Right renal pelvis (tissue), 4 donors: ENCODE results near the gene DHRSX. TPM values are rescaled to one million over a fixed set of nuclear protein-coding genes. Genes with fewer than 3 reads are reported as not detected.
"Not testable (repeated sequence)": the region's sequence is repeated elsewhere in the genome, so short reads cannot be mapped to it uniquely, and the experiment has no call there.

ENCODE experiments used
- DNase-seq, 4 donors: peaks; one replicate each; pipeline ENCODE4 v3.0.0-alpha.2; 2013; ENCODE audit warnings: low read depth in 4 of 4, low spot score in 3 of 4, missing footprints in 1 of 4
- polyA plus RNA-seq, 4 donors: library from polyadenylated mRNA; unstranded; fragments of 120-200 nt; gene quantifications; one replicate each; pipeline ENCODE4 v1.2.1, GENCODE V29; 2013; ENCODE audit not compliant: insufficient read length in 4 of 4

DHRSX gene
- polyA plus RNA-seq, 4 donors: 27.9 to 32.7 (median 30.1) TPM

- DNase-seq: not testable (repeated sequence)
Observed at GRCh38 chrX:2460821-2461710, 39.7 kb downstream of the DHRSX start.

GRCh38 chrX:2460048-2460447 is 40.7 kb downstream of the DHRSX start:
- not testable (repeated sequence) for DNase-seq

DNA sequence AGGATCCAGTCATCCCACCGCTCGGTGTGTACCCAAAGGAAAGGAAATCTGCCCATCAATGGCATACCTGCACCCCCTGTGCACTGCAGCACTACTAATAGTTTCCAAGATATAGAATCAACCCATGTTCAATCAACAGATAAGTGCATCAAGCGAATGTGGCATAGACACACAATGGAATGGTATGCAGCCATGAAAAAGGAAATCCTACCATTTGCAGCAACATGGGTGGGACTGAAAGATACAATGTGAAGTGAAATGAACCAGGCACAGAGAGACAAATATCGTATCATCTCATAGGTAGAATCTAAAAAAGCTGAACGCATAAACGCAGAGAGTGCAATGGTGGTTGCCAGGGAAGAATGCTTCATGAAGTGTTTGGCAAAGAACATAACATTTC is 42.5 kb downstream of the DHRSX start:
- DNase-seq: no peak

DNA sequence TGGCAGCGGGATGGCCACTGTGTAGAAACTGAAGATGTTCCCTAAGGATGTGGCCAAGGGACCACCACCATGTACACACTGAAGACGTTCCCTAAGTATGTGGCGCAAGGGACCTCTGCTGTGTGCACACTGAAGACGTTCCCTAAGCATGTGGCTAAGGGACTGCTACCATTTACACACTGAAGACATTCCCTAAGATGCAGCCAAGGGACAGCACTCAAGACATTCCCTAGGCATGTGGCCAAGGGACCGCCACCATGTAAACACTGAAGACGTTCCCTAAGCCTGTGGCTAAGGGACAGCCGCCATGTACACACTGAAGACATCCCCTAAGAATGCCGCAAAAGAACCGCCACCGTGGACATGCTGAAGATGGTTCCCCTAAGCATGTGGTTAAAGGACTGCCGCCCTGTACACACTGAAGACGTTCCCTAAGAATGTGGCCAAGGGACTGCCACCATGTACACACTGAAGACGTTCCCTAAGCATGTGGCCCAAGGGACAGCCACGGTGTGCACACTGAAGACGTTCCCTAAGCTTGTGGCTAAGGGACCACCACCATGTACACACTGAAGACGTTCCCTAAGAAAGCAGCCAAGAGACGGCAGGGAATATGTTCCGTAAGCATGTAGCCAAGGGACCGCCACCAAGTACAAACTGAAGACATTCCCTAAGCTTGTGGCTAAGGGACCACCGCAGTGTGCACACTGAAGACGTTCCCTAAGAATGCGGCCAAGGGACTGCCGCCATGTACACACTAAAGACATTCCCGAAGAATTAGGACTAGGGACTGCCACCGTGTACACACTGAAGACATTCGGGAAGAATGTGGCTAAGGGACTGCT is 43.3 kb downstream of the DHRSX start:
- DNase-seq: no peak

- not testable (repeated sequence) for DNase-seq
Observed at GRCh38 chrX:2456091-2456490, 44.7 kb downstream of the DHRSX start.

- DNase-seq: not testable (repeated sequence)
Observed at GRCh38 chrX:2454620-2455019, 46.2 kb downstream of the DHRSX start.

DNA sequence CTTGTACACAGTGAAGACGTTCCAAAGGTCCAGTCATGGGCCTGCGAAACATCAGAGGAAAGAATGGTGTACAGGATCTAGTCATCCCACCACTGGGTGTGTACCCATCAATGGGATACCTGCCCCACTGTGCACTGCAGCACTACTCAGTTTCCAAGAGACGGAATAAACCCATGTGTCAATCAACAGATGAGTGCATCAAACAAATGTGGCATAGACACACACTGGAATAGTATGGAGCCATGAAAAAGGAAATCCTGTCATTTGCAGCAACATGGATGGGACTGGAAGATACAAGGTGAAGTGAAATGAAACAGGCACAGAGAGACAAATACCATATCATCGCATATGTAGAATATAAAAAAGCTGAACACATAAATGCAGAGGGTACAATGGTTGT is 48.0 kb downstream of the DHRSX start:
- DNase-seq: no peak

DNA sequence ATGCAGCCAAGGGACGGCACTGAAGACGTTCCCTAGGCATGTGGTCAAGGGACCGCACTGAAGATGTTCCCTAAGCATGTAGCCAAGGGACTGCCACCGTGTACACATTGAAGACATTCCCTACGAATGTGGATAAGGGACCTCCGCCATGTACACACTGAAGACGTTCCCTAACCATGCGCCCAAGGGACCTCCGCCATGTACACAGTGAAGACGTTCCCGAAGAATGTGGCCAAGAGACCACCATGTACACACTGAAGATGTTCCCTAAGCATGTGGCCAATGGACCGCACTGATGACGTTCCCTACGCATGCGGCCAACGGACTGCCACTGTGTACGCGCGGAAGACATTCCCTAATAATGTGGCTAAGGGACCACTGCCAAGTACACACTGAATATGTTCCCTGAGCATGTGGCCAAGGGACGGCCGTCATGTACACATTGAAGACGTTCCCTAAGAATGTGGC is 48.4 kb downstream of the DHRSX start:
- no peak for DNase-seq

- DNase-seq: no peak
Observed at GRCh38 chrX:2451501-2452316, 49.1 kb downstream of the DHRSX start.

GRCh38 chrX:2450681-2451080 is 50.1 kb downstream of the DHRSX start:
- DNase-seq: no peak

- no peak for DNase-seq
Observed at GRCh38 chrX:2449135-2449886, 51.5 kb downstream of the DHRSX start.

GRCh38 chrX:2447484-2447883 is 53.3 kb downstream of the DHRSX start:
- DNase-seq: no peak

DNA sequence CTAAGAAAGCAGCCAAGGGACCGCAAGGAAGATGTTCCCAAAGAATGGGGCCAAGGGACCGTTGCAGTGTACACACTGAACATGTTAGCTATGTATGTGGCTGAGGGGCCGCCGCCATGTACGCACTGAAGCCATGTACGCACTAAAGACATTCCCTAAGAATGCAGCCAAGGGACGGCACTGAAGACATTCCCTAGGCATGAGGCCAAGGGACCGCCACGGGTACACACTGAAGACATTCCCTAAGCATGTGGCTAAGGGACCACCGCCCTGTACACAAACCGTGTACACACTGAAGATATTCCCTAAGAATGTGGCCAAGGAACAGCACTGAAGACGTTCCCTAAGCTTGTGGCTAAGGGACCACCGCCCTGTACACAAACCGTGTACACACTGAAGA is 54.0 kb downstream of the DHRSX start:
- no peak for DNase-seq

- no peak for DNase-seq
Observed at GRCh38 chrX:2445662-2446623, 54.8 kb downstream of the DHRSX start.

- DNase-seq: no peak
Observed at GRCh38 chrX:2442694-2443093, 58.1 kb downstream of the DHRSX start.

DNA sequence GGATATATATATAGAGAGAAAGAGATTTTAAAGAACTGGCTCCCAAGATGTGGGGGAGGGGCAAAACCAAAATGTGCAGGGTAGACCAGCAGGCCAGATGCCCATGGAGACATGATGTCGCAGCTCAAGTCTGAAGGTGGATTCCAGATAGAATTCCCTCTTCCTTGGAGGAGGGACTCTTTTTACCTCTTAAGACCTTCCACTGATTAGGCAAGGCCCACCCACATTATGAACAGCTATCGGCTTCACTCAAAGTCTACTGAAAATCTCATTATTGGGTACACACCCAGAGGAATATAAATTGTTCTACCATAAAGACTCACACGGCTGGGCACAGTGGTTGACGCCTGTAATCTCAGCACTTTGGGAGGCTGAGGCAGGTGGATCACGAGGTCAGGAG is 59.3 kb downstream of the DHRSX start:
- no peak for DNase-seq

DNA sequence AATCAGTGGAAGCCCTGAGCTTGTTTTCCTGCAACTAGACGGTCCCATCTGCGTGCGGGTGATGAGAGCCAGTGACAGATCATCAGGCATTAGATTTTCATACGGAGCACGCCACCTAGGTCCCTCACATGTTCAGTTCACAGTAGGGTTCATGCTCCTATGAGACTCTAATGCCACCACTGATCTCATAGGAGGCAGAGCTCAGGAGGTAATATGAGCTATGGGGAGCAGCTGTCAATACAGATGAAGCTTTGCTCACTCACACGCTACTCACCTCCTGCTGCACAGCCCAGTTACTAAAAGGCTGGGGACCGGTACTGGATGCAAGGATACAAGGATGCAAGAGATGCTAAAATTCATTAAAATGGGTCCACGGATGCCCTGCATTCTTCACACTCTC is 61.2 kb downstream of the DHRSX start:
- no peak for DNase-seq

- no peak for DNase-seq
Observed at GRCh38 chrX:2435465-2435864, 65.3 kb downstream of the DHRSX start.
